Esophagus mucosa (tissue), 1 donor: ENCODE results near the gene CLEC10A. TPM values are rescaled to one million over a fixed set of nuclear protein-coding genes. Genes with fewer than 3 reads are reported as not detected.
A peak's percentile ranks its signal among the peaks of the same experiment; 100 is the strongest.
"Not testable (repeated sequence)": the region's sequence is repeated elsewhere in the genome, so short reads cannot be mapped to it uniquely, and the experiment has no call there.

ENCODE experiments used
- ATAC-seq: fragments of 200-7000 bp; cut with Tn5 transposase; one replicate; pipeline ENCODE4 v1.9.1; 2020
- total RNA-seq: library from RNA; stranded (reverse); gene quantifications from one replicate; pipeline ENCODE4 v1.2.4, GENCODE V29; 2023
- donor health status: DM: yes; HTN: yes; CAD: no.

CLEC10A gene
- total RNA-seq, 1 donor from 2014 or later = 0.92 TPM

- ATAC-seq = no peak
These were observed 27.9 kb upstream of the CLEC10A start for GRCh38 chr17:7107795-7108559.

- no peak for ATAC-seq
These were observed 27.1 kb upstream of the CLEC10A start for GRCh38 chr17:7107012-7107754.

- no peak for ATAC-seq
These were observed 22.4 kb upstream of the CLEC10A start for GRCh38 chr17:7102421-7102820.

GRCh38 chr17:7101531-7101930 lies 21.5 kb upstream of the CLEC10A start:
- ATAC-seq = no peak

GRCh38 chr17:7100641-7101379 lies 20.8 kb upstream of the CLEC10A start:
- ATAC-seq = not testable (repeated sequence)

GRCh38 chr17:7098802-7099459 lies 18.9 kb upstream of the CLEC10A start:
- no peak for ATAC-seq

GRCh38 chr17:7097940-7098339 lies 17.9 kb upstream of the CLEC10A start:
- ATAC-seq = no peak

GRCh38 chr17:7095625-7096024 lies 15.6 kb upstream of the CLEC10A start:
- ATAC-seq = no peak

- no peak for ATAC-seq
These were observed 14.6 kb upstream of the CLEC10A start for GRCh38 chr17:7094652-7095019.

GRCh38 chr17:7091311-7092005 lies 11.4 kb upstream of the CLEC10A start:
- not testable (repeated sequence) for ATAC-seq

- not testable (repeated sequence) for ATAC-seq
These were observed 9.5 kb upstream of the CLEC10A start for GRCh38 chr17:7089570-7089969.

- not testable (repeated sequence) for ATAC-seq
These were observed 8.4 kb upstream of the CLEC10A start for GRCh38 chr17:7088442-7088841.

GRCh38 chr17:7084088-7084487 lies 4.0 kb upstream of the CLEC10A start:
- ATAC-seq = no peak

- no peak for ATAC-seq
These were observed 3.5 kb upstream of the CLEC10A start for GRCh38 chr17:7083592-7083991.

- peak; percentile 37 for ATAC-seq
These were observed 1.5 kb upstream of the CLEC10A start for GRCh38 chr17:7081341-7082062.

- no peak for ATAC-seq
These were observed 498 bp upstream of the CLEC10A start for GRCh38 chr17:7080456-7081041.

GRCh38 chr17:7078711-7079110 lies 1.3 kb downstream of the CLEC10A start:
- no peak for ATAC-seq

- peak; percentile 17 for ATAC-seq
These were observed 2.0 kb downstream of the CLEC10A start for GRCh38 chr17:7077911-7078546.

GRCh38 chr17:7074931-7075330 lies 5.1 kb downstream of the CLEC10A start:
- ATAC-seq = no peak

GRCh38 chr17:7072406-7072805 lies 7.6 kb downstream of the CLEC10A start:
- ATAC-seq = no peak

GRCh38 chr17:7070712-7071111 lies 9.3 kb downstream of the CLEC10A start:
- peak; percentile 23 for ATAC-seq
